ENCODE data around the gene COX19. TPM values are rescaled to one million over a fixed set of nuclear protein-coding genes. Genes with fewer than 3 reads are reported as not detected.
"Not testable (repeated sequence)": the region's sequence is repeated elsewhere in the genome, so short reads cannot be mapped to it uniquely, and the experiment has no call there.

COX19 gene
- total RNA-seq, 1 donor from 2014 or later: 22.4 TPM

GRCh38 chr7:960972-961371, 14.4 kb downstream of the COX19 start:
- H3K36me3 Mint-ChIP-seq (ENCODE audit: low read depth); H3K27me3 Mint-ChIP-seq; H3K9me3 Mint-ChIP-seq; DNase-seq; H3K27ac Mint-ChIP-seq; intact Hi-C loops (cut with micrococcal nuclease); H3K4me3 Mint-ChIP-seq; H3K4me1 Mint-ChIP-seq: not testable (repeated sequence)

DNA sequence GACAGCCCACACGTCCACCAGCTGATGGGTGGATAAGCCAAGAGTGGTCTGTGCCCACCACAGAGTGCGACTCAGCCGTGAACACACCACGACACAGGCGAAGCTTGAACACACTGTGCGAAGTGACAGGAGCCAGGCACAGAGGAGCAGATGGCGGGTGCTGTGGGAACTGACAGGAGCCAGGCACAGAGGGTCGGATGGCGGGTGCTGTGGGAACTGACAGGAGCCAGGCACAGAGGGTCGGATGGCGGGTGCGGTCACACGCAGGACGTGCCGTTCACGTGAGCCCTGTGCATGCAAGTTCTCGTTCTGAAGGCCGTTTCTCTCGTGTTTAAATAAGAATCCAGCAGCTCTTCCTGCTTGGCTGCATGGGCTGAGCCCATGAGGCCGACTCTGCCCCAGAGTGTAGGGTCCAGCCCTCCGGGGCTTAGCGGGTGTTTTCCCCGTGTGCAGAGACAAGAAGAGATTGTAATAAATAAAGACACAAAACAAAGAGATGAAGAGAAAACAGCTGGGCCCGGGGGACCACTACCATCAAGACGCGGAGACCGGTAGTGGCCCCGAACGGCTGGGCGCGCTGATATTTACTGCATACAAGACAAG, 15.0 kb downstream of the COX19 start:
- no peak for DNase-seq
- no peak overlapping the region for H3K27ac Mint-ChIP-seq
- no peaks in the 10 kb centered on the region for H3K9me3 Mint-ChIP-seq
- intact Hi-C loops (cut with micrococcal nuclease): no loop called here
- no peak overlapping the region for H3K4me3 Mint-ChIP-seq
- peaks cover 8% of the 10 kb centered on the region for H3K27me3 Mint-ChIP-seq
- peaks cover 2% of the 10 kb centered on the region for H3K4me1 Mint-ChIP-seq
- no peaks in the 10 kb centered on the region for H3K36me3 Mint-ChIP-seq (ENCODE audit: low read depth)

DNA sequence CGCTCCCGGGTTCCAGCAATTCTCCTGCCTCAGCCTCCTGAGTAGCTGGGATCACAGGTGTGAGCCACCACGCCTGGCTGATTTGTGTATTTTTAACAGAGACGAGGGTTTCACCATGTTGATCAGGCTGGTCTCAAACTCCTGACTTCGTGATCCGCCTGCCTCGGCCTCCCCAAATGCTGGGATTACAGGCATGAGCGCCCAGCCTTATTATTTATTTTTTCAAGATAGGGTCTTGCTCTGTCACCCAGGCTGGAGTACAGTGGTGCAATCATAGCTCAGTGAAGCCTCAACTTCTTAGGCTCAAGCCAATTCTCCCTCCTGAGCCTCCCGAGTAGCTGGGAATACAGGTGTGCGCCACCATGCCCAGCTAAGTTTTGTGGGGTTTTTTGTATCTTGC, 15.6 kb downstream of the COX19 start:
- not testable (repeated sequence) for DNase-seq; H3K4me1 Mint-ChIP-seq; H3K4me3 Mint-ChIP-seq; H3K9me3 Mint-ChIP-seq; H3K36me3 Mint-ChIP-seq (ENCODE audit: low read depth); H3K27ac Mint-ChIP-seq
- peaks cover 10% of the 10 kb centered on the region for H3K27me3 Mint-ChIP-seq
- intact Hi-C loops (cut with micrococcal nuclease): loop anchor here (5.0 kb wide), 1 partner anchor 37 kb away; no protein-coding TSS in a partner anchor

DNA sequence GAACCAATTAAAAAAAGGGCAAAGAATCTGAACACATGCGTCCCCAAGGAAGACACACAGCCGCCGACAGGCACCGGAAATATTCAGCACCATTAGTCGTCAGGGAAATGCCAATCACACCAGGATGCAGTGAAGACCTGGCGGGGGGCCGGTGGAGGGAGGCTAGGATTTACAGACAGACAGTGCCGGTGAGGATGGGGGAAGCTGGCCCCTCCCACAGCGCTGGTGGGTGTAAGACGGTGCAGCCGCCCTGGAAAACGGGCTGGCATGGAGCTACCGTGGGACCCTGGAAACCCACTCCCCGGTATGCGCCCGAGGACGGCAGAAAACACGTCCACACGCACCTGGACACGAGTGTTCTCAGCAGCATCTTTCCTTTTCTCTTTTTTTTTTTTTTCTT, 16.1 kb downstream of the COX19 start:
- Mint-ChIP-seq H3K36me3 (ENCODE audit: low read depth) (no peaks in the 10 kb centered on the region), H3K4me1 (peaks cover 3% of the 10 kb centered on the region), H3K4me3 (no peak overlapping the region), H3K27me3 (peaks cover 10% of the 10 kb centered on the region), H3K27ac (no peak overlapping the region), H3K9me3 (no peaks in the 10 kb centered on the region)
- intact Hi-C loops (cut with micrococcal nuclease): loop anchor here (5.0 kb wide), 1 partner anchor 37 kb away; no protein-coding TSS in a partner anchor
- DNase-seq: no peak

DNA sequence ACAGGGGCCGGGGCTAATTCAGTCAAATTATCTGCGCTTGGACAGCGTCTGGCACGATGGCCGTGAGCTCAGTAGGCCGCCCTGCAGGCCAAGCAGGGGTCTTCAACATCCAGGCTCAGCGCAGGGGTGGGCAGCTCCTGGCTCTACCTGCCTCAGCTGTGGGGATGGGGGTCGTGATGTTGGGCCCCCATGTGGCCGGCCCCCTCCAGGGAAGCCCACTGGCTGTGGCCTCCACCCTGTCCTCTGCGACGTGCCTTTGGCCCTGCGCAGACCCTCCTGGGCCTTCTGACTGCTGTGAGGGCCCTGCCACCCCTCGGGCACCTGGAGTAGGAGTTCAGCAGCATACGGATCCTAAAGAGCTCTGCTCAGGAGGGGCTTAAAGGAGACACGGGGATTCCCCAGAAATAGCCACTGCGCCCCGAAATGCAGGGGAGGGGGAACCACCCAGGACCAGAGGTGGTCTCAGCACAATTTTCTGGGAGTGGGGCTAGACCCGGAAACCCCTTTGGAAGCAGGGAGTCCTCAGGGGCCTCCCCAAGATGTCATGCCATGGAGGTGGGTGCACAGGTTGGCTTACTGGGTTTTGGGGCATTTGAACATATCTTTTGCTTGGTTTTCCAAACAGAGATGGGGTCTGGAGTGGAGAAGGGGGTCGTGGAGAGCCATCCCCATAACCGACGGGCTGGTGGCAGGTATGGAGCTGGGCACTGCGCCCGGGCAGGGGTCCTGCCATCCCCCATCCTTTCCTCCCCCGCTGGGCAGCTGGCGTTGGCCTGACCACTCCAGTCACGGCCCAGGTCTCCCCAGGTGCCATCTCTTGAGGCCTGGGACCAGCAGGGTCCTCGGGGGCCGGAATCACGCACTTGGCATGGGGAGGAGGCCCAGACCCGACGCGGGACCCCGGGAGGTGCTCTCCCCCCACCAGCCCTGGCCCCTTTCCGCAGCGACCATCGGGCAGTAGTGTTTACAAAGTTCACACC, 16.8 kb downstream of the COX19 start:
- no peaks in the 10 kb centered on the region for H3K9me3 Mint-ChIP-seq
- intact Hi-C loops (cut with micrococcal nuclease): loop anchor here (5.0 kb wide), 1 partner anchor 36 kb away; no protein-coding TSS in a partner anchor

DNA sequence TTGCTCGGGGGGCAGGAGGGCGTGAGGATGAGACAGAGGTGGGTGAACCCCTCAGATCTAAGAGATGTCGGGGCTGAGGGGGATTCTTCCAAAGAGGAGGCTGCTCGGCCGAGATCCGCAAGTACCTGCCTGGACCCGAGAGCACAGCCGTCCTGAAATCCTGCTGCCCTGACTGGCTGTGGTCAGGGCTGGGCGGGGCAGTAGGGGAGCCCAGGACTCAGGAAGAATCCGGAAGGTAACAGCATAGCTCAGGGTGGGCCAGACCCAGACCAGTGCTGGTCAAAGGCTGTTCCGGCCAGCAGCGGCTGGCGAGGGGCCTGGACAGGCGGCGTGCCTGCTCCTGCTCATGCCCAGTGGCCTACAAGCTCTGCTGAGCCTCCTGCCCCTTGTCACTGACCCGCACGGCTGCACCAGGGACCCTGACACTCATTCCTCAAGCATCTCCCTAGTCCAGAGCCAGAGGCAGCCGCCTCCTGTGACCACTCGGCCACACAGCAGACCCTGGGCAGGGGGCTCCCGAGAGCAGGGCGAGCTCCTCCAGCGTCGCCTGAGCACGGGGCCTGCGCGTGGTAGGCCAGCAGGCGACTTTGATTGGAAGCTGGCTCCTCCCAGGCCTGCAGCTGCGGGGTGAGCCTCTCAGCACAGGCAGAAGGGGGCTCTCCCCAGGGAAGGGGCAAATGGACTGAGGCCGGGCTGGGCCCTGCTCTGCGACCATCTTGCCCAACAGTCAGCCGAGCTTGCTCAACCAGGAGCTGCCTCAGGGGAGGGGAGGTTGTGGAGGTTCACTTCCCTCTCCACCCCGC, 17.7 kb downstream of the COX19 start:
- Mint-ChIP-seq H3K9me3 (no peaks in the 10 kb centered on the region), H3K36me3 (ENCODE audit: low read depth) (no peaks in the 10 kb centered on the region), H3K27me3 (peaks cover 8% of the 10 kb centered on the region), H3K4me1 (peaks cover 2% of the 10 kb centered on the region), H3K4me3 (no peak overlapping the region), H3K27ac (no peak overlapping the region)
- DNase-seq: no peak
- intact Hi-C loops (cut with micrococcal nuclease): loop anchor here (5.0 kb wide), 1 partner anchor 35 kb away; no protein-coding TSS in a partner anchor

More for the DNA sequence above, 16.8 kb downstream of the COX19 start:
- DNase-seq: no peak
- Mint-ChIP-seq H3K27ac (no peak overlapping the region), H3K4me1 (peaks cover 2% of the 10 kb centered on the region), H3K4me3 (no peak overlapping the region), H3K27me3 (peaks cover 8% of the 10 kb centered on the region), H3K36me3 (ENCODE audit: low read depth) (no peaks in the 10 kb centered on the region)

- Mint-ChIP-seq H3K36me3 (ENCODE audit: low read depth) (no peaks in the 10 kb centered on the region), H3K4me3 (peak overlapping the region; percentile 39), H3K27me3 (peaks cover 8% of the 10 kb centered on the region), H3K9me3 (no peaks in the 10 kb centered on the region), H3K27ac (no peak overlapping the region), H3K4me1 (peaks cover 2% of the 10 kb centered on the region)
- intact Hi-C loops (cut with micrococcal nuclease): loop anchor here (5.0 kb wide), 1 partner anchor 34 kb away; no protein-coding TSS in a partner anchor
- DNase-seq: no peak
Measured at GRCh38 chr7:956031-956430, 19.3 kb downstream of the COX19 start.

- no peaks in the 10 kb centered on the region for H3K9me3 Mint-ChIP-seq
- H3K27ac Mint-ChIP-seq: peak within 1 kb of the TSS; percentile 69
- peaks cover 8% of the 10 kb centered on the region for H3K27me3 Mint-ChIP-seq
- H3K36me3 Mint-ChIP-seq (ENCODE audit: low read depth): peaks cover 2% of the 10 kb centered on the region
- peak within 1 kb of the TSS; percentile 74 for H3K4me3 Mint-ChIP-seq
- peak; percentile 88 for DNase-seq
- peaks cover 5% of the 10 kb centered on the region for H3K4me1 Mint-ChIP-seq
- intact Hi-C loops (cut with micrococcal nuclease): loop anchor here (1.0 to 5.0 kb wide), 3 partner anchors 20 to 45 kb away; partner anchors contain the start of gene COX19
Measured at GRCh38 chr7:954330-955238, 20.8 kb downstream of the COX19 start, which contains the start of gene ADAP1. Gene ADAP1, minus strand, starts transcription at chr7:954680. Its CDS starts 203 bp downstream, at chr7:954477.

DNA sequence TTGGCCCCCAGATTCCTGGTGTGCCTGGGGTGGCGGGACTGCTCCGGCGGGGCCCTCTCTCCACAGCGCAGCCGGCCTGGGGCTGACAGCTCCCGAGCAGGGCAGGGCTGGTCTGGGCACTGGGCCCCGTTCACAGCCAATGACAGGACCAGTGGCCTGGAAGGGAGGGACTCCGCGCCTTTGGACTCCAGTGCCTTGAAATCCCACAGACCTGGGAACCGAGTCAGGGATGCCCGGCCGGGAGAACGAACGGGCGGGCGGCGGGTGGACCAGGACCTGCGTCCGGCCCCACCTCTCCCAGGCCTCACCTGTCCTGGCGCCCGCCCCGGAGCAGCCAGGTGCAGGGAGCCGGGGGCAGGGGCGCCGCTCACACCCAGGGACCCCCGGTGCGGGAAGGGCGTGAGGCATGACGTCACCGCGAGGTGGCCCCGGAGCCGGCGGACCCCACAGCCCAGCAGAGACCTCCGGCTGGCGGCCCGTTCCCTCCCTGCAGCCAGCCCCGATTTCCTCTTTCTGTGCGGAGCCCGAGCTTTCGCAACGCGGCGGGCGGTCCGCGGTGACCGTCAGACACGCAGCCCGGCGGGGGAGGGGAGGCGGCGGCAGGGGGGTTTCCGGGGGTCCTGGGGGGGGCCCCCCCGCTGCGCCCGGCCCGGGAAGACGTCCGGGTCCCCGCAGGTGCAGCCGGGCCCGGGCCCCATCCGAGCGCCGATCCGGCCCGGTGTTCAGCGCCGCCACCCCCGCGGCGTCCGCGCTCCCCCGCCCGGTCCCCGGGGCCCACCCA, 21.6 kb downstream of the COX19 start:
- Mint-ChIP-seq H3K27me3 (peaks cover 8% of the 10 kb centered on the region), H3K9me3 (no peaks in the 10 kb centered on the region), H3K27ac (no peak overlapping the region), H3K36me3 (ENCODE audit: low read depth) (peaks cover 2% of the 10 kb centered on the region), H3K4me1 (peaks cover 5% of the 10 kb centered on the region), H3K4me3 (peak overlapping the region; percentile 65)
- intact Hi-C loops (cut with micrococcal nuclease): loop anchor here (1.0 to 2.0 kb wide), 2 partner anchors 21 to 44 kb away; partner anchors contain the start of gene COX19
- peak; percentile 74 for DNase-seq

DNA sequence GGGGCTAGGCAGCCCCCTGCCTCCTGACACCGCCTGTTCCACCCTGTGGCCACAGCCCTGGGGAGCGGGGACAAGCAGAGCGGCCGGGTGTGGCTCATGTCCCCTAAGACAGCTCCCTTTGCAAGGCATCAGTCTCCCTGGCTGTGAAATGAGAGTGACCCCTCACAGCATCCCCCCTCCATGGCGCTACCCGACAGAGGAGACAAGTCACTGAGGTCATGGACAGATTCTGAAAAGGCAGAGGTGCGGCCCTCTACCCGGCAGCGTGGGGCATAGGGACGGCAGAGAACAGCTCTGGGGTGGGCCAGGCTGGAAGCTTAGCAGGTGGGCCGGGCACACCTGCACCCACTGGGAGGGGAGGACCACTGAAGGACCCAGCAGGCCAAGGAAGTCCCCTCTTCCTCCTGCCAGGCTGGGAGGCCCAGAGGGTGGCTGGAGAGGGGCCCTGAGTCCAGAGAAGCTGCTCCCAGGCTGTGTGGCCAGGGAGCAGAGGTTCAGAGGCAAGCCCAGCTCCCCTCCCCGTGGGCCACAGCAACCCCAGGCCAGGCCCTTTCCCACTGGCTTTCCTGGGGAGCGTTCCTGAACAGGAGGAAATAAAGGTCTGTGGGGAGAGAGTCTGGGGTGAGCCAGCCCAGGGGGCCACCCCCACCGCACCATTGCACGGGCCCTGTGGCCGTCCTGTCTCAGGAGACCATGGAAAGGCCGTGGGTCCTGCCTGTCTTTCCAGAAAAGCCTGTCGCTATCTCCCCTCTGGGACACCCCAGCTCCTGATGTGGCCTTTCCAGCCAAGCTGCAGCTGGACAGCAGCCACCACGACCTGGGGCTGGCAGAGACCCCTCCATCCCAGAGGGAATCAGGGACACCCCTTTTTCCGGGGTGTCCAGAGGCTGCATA, 22.6 kb downstream of the COX19 start:
- peak overlapping the region; percentile 29 for H3K27ac Mint-ChIP-seq
- intact Hi-C loops (cut with micrococcal nuclease): no loop called here

DNA sequence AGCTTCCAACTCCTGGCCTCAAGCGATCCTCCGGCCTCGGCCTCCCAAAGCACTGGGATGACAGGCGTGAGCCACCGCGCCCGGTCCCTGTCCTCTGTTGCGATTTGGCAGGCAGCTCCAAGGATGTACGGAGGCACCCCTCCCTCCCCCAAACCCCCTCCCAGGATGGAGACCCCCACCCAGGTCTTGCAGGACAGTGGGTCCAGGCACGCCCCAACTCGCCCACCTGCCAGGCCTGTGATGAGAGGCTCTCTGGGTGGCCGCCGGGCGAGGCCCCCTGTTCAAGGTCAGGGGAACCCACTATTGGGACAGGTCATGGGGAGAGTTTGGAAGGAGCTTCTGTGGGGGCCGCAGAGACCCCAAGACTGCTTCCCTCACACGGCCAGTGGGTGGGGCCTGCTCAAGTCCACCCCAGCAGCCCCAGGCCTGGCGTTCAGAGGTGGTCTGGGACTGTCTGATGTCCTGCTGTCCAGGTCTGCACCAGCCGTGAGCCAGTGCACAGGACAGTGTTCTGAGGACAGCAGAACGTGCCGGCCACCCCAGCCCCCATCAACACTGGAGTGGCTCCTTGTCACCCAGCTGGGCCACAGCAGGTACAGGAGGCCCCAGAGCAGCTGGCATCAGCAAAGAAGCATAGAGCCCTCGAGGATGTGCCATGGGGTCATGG, 23.3 kb downstream of the COX19 start:
- Mint-ChIP-seq H3K27ac (peak overlapping the region; percentile 29), H3K9me3 (no peaks in the 10 kb centered on the region), H3K4me1 (peaks cover 6% of the 10 kb centered on the region), H3K27me3 (peaks cover 8% of the 10 kb centered on the region), H3K4me3 (peak overlapping the region; percentile 64), H3K36me3 (ENCODE audit: low read depth) (peaks cover 4% of the 10 kb centered on the region)
- intact Hi-C loops (cut with micrococcal nuclease): no loop called here
- DNase-seq: no peak

More for the DNA sequence above, 22.6 kb downstream of the COX19 start:
- Mint-ChIP-seq H3K4me3 (peak overlapping the region; percentile 65), H3K4me1 (peaks cover 6% of the 10 kb centered on the region), H3K36me3 (ENCODE audit: low read depth) (peaks cover 2% of the 10 kb centered on the region), H3K9me3 (no peaks in the 10 kb centered on the region), H3K27me3 (peaks cover 8% of the 10 kb centered on the region)
- no peak for DNase-seq
